ENCODE data around the gene STKLD1. TPM values are rescaled to one million over a fixed set of nuclear protein-coding genes. Genes with fewer than 3 reads are reported as not detected.
A peak's percentile ranks its signal among the peaks of the same experiment; 100 is the strongest.
"Not testable (repeated sequence)": the region's sequence is repeated elsewhere in the genome, so short reads cannot be mapped to it uniquely, and the experiment has no call there.

The STKLD1 gene
- total RNA-seq, 1 donor from 2014 or later, result 1.6 TPM

DNA sequence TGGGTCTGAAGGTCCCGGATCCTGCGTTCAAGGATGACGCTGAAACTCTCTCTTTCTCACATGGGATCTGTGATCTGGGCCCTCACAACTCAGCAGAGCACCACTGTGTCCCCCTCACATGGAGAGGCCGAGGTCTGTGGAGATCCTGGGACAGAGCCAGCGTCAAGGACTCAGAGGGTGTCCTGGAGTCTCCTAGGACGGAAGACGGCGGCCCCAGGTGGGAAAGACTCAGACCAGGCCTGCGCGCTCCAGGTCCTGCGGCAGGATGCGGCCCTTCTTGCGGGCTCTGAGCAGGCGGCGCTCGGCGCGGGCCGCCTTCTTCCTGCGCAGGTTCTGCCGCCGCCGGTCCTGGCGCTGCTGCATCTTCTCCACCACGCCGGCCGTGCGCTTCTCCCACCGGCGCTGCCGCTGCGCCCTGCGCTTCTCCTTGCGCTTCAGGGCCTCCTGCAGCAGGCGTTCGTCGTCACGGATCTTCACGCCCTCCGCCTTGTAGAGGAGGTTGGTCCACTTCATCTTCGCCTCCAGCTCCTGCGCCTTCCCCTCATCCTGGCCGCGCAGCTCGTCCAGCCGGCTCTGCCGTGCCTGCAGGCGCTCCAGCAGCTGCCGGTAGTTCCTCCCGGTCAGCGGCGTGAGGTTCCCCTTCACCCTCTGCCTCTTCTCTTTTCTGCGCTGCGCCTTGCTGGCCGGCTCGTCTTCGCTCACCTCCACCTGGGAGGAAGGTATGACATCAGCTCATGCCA lies 44.4 kb upstream of the STKLD1 start:
- TF ChIP-seq, protein P1, sequence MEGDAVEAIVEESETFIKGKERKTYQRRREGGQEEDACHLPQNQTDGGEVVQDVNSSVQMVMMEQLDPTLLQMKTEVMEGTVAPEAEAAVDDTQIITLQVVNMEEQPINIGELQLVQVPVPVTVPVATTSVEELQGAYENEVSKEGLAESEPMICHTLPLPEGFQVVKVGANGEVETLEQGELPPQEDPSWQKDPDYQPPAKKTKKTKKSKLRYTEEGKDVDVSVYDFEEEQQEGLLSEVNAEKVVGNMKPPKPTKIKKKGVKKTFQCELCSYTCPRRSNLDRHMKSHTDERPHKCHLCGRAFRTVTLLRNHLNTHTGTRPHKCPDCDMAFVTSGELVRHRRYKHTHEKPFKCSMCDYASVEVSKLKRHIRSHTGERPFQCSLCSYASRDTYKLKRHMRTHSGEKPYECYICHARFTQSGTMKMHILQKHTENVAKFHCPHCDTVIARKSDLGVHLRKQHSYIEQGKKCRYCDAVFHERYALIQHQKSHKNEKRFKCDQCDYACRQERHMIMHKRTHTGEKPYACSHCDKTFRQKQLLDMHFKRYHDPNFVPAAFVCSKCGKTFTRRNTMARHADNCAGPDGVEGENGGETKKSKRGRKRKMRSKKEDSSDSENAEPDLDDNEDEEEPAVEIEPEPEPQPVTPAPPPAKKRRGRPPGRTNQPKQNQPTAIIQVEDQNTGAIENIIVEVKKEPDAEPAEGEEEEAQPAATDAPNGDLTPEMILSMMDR (IDR thresholded peaks at IDR 0.05), result no peak
- Histone ChIP-seq H3K36me3 (peaks cover 48% of the 10 kb centered on the region), H3K27ac (no peak overlapping the region), H3K4me1 (peaks cover 20% of the 10 kb centered on the region), H3K9me3 (no peaks in the 10 kb centered on the region), H3K27me3 (ENCODE audit: low read depth) (no peaks in the 10 kb centered on the region), H3K4me3 (no peak overlapping the region)
- ATAC-seq (no peak), DNase-seq (peak; percentile 44)
- intact Hi-C loops (cut with DNase I), result no loop called here

DNA sequence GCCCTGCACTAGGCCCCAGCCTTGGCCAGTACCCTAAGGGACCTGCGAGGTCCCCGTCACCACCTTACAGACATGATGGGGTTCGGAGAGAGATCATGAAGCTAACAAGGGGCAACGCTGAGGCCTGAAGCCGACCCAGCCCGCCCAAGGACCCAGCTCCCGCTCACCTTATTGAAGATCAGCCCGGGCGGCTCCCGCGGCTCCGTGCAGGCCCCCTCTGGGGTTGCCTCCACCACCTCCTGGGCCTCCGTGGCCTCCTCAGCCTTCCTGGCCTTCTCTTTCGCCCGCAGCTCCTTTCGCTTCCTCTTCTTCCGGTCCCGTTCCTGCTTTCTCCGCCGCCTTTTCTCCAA lies 43.8 kb upstream of the STKLD1 start:
- peaks cover 48% of the 10 kb centered on the region for H3K36me3 ChIP-seq
- intact Hi-C loops (cut with DNase I), result no loop called here
- no peaks in the 10 kb centered on the region for H3K9me3 ChIP-seq
- no peaks in the 10 kb centered on the region for H3K27me3 ChIP-seq (ENCODE audit: low read depth)
- H3K4me1 ChIP-seq, result peaks cover 21% of the 10 kb centered on the region
- H3K4me3 ChIP-seq, result no peak overlapping the region
- no peak overlapping the region for H3K27ac ChIP-seq
- ATAC-seq (no peak), DNase-seq (no peak)
- TF ChIP-seq, protein P1 (IDR thresholded peaks at IDR 0.05), result no peak

DNA sequence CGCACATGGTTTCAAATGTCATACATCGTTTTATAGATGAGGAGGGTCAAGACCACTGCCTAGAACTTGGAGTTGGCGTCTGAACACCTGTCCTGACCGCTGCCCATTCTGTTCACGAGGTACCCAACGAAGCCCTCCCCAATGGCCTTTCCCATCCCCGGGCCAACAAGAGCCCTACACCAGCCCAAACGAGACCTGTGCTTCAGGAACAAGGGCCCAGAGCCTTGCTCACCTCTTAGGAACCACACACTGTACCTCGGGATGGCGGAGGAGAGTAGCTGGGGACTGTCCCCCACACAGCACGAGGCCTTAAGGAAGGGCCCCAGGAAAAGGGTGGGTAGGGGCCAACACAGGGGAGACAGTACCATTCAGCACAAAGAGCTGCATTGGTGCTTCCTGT lies 43.2 kb upstream of the STKLD1 start:
- Histone ChIP-seq H3K27me3 (ENCODE audit: low read depth) (no peaks in the 10 kb centered on the region), H3K36me3 (peaks cover 48% of the 10 kb centered on the region), H3K9me3 (no peaks in the 10 kb centered on the region), H3K27ac (no peak overlapping the region), H3K4me3 (no peak overlapping the region), H3K4me1 (peaks cover 21% of the 10 kb centered on the region)
- DNase-seq, result no peak
- no peak for ATAC-seq
- intact Hi-C loops (cut with DNase I), result no loop called here
- TF ChIP-seq, protein P1 (IDR thresholded peaks at IDR 0.05), result no peak

DNA sequence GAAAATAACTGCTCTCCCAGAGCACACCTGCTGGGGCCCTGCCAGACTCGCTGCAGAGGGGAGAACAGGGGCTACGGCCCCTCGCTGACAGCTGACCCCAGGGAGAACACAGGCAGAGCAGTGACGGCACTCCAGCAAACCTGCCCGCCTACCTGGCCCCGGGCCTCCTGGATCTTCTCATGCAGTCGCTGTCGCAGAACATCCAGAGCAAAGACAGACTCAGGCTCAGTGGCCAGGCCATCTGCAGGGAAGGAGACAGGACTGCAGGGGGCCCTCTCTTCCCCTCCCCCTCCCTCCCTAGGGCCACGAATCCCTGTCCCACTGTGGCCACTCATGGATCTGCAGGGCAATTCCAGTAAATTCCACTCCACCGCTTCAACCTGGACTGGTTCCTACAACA lies 42.6 kb upstream of the STKLD1 start:
- TF ChIP-seq, protein P1 (IDR thresholded peaks at IDR 0.05), result no peak
- peaks cover 21% of the 10 kb centered on the region for H3K4me1 ChIP-seq
- H3K4me3 ChIP-seq, result no peak overlapping the region
- H3K9me3 ChIP-seq, result no peaks in the 10 kb centered on the region
- intact Hi-C loops (cut with DNase I), result no loop called here
- no peaks in the 10 kb centered on the region for H3K27me3 ChIP-seq (ENCODE audit: low read depth)
- ATAC-seq, result no peak
- peaks cover 48% of the 10 kb centered on the region for H3K36me3 ChIP-seq
- peak; percentile 44 for DNase-seq
- H3K27ac ChIP-seq, result no peak overlapping the region

DNA sequence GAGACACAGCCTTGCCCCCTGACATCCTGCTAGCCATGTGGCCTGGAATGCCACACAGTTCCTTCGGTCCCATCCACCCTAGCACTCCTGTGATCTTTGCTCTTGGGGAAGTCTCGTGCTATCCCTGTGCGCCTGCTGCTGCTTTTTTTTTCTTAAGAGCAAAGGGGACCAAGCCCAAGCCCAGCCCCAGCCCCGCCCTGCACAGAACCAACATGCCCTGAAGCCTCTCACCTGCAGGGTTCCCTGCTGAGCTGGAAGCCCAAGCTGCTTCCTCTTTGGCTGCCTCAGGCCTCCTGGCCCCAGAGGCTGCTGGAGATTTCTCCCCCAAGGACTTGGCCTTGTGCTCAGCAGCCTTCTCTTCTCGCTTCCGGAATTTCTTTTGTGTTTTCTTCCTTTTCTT lies 42.0 kb upstream of the STKLD1 start:
- TF ChIP-seq, protein P1 (IDR thresholded peaks at IDR 0.05), result no peak
- peaks cover 21% of the 10 kb centered on the region for H3K4me1 ChIP-seq
- no peak for ATAC-seq
- no peaks in the 10 kb centered on the region for H3K27me3 ChIP-seq (ENCODE audit: low read depth)
- intact Hi-C loops (cut with DNase I), result no loop called here
- H3K36me3 ChIP-seq, result peaks cover 52% of the 10 kb centered on the region
- DNase-seq, result peak; percentile 32
- no peak overlapping the region for H3K4me3 ChIP-seq
- H3K9me3 ChIP-seq, result no peaks in the 10 kb centered on the region
- H3K27ac ChIP-seq, result no peak overlapping the region

DNA sequence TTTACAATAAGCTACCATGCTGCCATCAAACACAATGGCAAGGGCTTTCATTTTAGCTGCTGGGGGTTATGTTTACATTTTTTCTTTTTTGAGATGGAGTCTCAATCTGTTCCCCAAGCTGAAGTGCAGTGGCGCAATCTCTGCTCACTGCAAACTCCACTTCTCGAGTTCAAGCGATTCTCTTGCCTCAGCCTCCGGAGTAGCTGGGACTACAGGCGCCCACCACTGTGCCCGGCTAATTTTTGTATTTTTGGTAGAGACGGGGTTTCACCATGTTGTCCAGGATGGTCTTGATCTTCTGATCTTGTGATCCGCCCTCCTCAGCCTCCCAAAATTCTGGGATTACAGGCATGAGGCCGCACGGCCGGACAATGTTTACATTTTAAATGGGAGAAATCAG lies 41.3 kb upstream of the STKLD1 start:
- intact Hi-C loops (cut with DNase I), result not testable (repeated sequence)
- peak; percentile 51 for DNase-seq
- H3K36me3 ChIP-seq, result peaks cover 60% of the 10 kb centered on the region

More for the DNA sequence above, 41.3 kb upstream of the STKLD1 start:
- Histone ChIP-seq H3K4me1 (peaks cover 21% of the 10 kb centered on the region), H3K4me3 (peak overlapping the region; percentile 97)
- not testable (repeated sequence) for H3K9me3 ChIP-seq; ATAC-seq; H3K27ac ChIP-seq; H3K27me3 ChIP-seq (ENCODE audit: low read depth)
